PFSK-1 (cell line): Measurements from ENCODE around the gene GMDS.

Experiments used
- FOXP2 ChIP-seq: optimal IDR thresholded peaks from 2 replicates; pipeline ENCODE3; 2011; ENCODE audit warnings: borderline replicate concordance, control low read depth, inconsistent platforms; ENCODE audit not compliant: insufficient read depth; ENCODE audit errors: extremely low read length, extremely low read depth
- POLR2AphosphoS5 ChIP-seq: IDR thresholded peaks from 2 replicates; pipeline ENCODE4 v1.6.1; 2012; ENCODE audit warnings: low read depth, mild to moderate bottlenecking, control low read depth, low read length, moderate library complexity
- REST ChIP-seq, 2 experiments: IDR thresholded peaks; 2 replicates each; pipeline versions ENCODE4 v1.6.1 to v1.8.0; 2011 to 2012; ENCODE audit warnings: low read depth in 2 of 2, low read length in 2 of 2, control low read depth in 1 of 2, inconsistent platforms in 1 of 2, mild to moderate bottlenecking in 1 of 2, moderate library complexity in 1 of 2; ENCODE audit not compliant: insufficient read depth in 1 of 2
- SIN3A ChIP-seq: IDR thresholded peaks from 2 replicates; pipeline ENCODE4 v1.6.1; 2012; ENCODE audit warnings: mild to moderate bottlenecking, low read length, moderate library complexity, borderline replicate concordance; ENCODE audit not compliant: insufficient read depth
- TAF1 ChIP-seq: IDR thresholded peaks from 2 replicates; pipeline ENCODE4 v1.6.1; 2012; ENCODE audit warnings: low read length, control low read depth, borderline replicate concordance; ENCODE audit not compliant: insufficient read depth

GMDS gene

GRCh38 chr6:2249126-2249525 lies 3.7 kb upstream of the GMDS start:
- TF ChIP-seq TAF1 = no peak
- no peak for TF ChIP-seq FOXP2
- TF ChIP-seq POLR2AphosphoS5 = no peak
- TF ChIP-seq SIN3A = no peak
- TF ChIP-seq REST (IDR thresholded peaks at IDR 0.05; ENCODE audit: insufficient read depth in 1 of 2, low read depth in 2 of 2, low read length in 2 of 2) = no peak

GRCh38 chr6:2247664-2248063 lies 2.3 kb upstream of the GMDS start:
- TF ChIP-seq SIN3A (no peak), FOXP2 (no peak), POLR2AphosphoS5 (no peak), TAF1 (no peak), REST (IDR thresholded peaks at IDR 0.05; ENCODE audit: insufficient read depth in 1 of 2, low read depth in 2 of 2, low read length in 2 of 2) (no peak)

- TF ChIP-seq REST (IDR thresholded peaks at IDR 0.05; ENCODE audit: insufficient read depth in 1 of 2, low read depth in 2 of 2, low read length in 2 of 2) (no peak), SIN3A (no peak), POLR2AphosphoS5 (no peak), FOXP2 (no peak), TAF1 (no peak; the same call in 1 of the 2 replicates)
Measured at GRCh38 chr6:2245877-2246863, 765 bp upstream of the GMDS start.

- TF ChIP-seq FOXP2 = no peak
- no peak for TF ChIP-seq TAF1
- no peak for TF ChIP-seq REST (IDR thresholded peaks at IDR 0.05; ENCODE audit: insufficient read depth in 1 of 2, low read depth in 2 of 2, low read length in 2 of 2)
- no peak for TF ChIP-seq SIN3A
- no peak for TF ChIP-seq POLR2AphosphoS5
Measured at GRCh38 chr6:2244261-2245102, 923 bp downstream of the GMDS start.
